GM19035 (cell line): Measurements from ENCODE around the gene THAP12.
A peak's percentile ranks its signal among the peaks of the same experiment; 100 is the strongest.
"Not testable (repeated sequence)": the region's sequence is repeated elsewhere in the genome, so short reads cannot be mapped to it uniquely, and the experiment has no call there.

Experiments used
- ATAC-seq: cut with Tn5 transposase; IDR thresholded peaks from one replicate; pipeline ENCODE4 v1.9.1; 2021; ENCODE audit not compliant: unreplicated experiment

THAP12 gene

GRCh38 chr11:76380977-76381719 is at the start of gene THAP12, which contains the start of gene GVQW3:
THAP12 (minus strand) TSS chr11:76381132; CDS start chr11:76380836, 296 bp downstream.
GVQW3 (plus strand) TSS chr11:76381323; CDS start chr11:76381829, 506 bp downstream.
- peak; percentile 78 for ATAC-seq

GRCh38 chr11:76426660-76427059 is 45.7 kb upstream of the THAP12 start:
- ATAC-seq, result no peak

DNA sequence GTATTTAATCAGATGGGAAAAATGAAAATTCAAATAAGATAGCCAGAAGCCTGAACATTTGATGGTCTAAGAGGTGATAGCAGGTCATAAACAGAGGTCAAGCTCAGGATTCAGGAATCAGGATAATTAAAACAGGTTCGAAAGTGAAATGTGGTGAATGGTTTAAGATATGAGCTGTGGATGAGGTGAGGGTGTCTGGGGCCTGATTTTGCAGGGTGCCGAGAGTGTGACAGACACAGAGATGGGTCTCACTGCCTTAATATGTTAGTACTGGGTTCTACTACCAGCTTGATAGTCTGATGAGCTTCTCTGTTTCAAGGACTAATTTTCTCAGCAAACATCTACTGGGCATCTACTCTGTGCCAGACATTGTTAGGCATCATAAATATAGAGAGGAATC is 44.0 kb upstream of the THAP12 start:
- no peak for ATAC-seq

GRCh38 chr11:76424379-76424778 is 43.4 kb upstream of the THAP12 start:
- no peak for ATAC-seq

DNA sequence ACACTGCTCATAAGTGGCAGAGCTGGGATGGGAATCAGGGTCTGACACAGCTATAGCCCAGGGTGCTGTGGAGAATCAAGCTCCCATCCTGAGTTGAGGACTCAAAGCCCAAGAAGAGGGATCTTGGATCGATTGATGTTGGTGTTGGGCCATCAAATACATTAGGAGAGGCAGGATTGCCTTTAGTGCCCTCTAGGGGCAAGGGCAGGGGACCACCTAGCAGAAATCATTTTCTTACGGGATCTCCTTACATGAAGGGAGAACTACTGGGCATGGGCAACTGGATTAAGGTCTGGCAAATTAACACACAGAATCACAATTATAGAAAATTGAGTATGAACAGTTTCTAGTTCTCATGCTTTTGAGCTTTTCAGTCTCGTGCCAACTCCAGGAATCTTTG is 39.0 kb upstream of the THAP12 start:
- ATAC-seq, result no peak

- no peak for ATAC-seq
Measured at GRCh38 chr11:76415073-76415472, 34.1 kb upstream of the THAP12 start.

- ATAC-seq, result no peak
Measured at GRCh38 chr11:76410851-76411357, 30.0 kb upstream of the THAP12 start.

DNA sequence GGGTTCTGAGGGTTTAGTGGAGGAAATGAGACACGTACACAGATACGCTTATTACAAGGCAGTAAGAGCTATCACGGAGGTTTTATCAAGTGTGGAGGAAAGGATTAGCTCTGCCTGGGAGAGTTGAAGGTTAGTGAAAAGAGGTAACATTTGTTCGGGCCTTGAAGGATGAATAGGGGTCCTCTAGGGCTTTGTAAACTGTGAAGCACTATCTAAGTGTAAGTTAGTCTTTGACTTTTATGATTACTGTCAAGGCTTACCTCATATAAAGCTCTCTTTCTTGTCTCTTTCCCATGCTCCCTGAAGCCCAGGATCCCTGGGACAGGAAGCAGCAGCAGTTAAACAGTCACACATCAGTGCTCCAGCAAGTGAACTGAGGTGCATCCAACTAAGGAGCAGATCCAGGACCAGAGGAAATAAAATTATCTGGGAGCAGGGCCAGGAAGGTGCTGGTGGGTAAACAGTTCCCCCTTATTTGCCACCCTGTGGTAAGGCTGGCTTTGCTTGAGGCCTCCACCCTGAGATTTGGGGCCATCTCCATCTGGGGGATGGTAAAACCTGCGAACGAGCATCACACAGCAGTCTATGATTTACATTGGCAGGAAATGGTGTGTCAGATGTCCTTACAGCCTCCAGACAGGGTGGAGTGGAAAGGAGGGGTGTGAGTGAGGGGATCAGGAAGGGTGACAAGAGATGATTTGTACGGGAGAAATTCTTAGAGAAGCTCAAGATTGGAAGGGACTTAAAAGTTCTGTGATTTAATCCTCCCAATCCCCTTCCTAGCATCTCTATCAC is 27.4 kb upstream of the THAP12 start:
- no peak for ATAC-seq

- ATAC-seq, result no peak
Measured at GRCh38 chr11:76406359-76406758, 25.4 kb upstream of the THAP12 start.

DNA sequence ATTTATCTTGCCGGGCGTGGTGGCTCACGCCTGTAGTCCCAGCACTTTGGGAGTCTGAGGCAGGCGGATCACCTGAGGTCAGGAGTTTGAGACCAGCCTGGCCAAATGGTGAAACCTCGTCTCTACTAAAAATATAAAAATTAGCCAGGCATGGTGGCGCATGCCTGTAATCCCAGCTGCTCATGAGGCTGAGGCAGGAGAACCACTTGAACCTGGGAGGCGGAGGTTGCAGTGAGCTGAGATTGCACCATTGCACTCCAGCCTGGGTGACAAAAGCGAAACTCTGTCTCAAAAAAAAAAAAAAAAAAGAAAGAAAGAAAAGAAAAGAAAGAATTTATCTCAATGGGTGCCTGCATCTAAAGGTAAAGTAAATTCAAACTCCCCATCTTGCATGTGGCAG is 20.6 kb upstream of the THAP12 start:
- ATAC-seq, result not testable (repeated sequence)

- no peak for ATAC-seq
Measured at GRCh38 chr11:76400967-76401366, 20.0 kb upstream of the THAP12 start.

- no peak for ATAC-seq
Measured at GRCh38 chr11:76397383-76397782, 16.5 kb upstream of the THAP12 start.

- no peak for ATAC-seq
Measured at GRCh38 chr11:76395296-76395695, 14.4 kb upstream of the THAP12 start.

GRCh38 chr11:76394411-76394810 is 13.5 kb upstream of the THAP12 start:
- ATAC-seq, result no peak

DNA sequence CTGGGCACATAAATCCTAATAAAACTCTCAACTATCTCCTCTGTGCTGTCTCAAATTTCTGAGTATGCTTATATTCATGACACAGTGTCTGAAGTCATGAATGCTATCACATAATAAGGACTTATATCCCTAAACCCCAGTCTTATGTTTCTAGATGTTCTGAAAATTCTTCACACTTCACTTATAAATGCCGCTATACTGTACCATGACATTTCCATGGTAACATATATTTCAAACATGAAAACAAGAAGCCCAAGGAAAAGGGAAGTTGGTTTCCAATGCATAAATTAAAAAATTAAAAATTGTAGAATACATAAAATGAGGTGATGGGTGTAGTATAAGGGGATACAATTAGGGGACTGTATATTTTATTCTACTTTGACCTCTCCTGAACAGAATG is 11.9 kb upstream of the THAP12 start:
- no peak for ATAC-seq

DNA sequence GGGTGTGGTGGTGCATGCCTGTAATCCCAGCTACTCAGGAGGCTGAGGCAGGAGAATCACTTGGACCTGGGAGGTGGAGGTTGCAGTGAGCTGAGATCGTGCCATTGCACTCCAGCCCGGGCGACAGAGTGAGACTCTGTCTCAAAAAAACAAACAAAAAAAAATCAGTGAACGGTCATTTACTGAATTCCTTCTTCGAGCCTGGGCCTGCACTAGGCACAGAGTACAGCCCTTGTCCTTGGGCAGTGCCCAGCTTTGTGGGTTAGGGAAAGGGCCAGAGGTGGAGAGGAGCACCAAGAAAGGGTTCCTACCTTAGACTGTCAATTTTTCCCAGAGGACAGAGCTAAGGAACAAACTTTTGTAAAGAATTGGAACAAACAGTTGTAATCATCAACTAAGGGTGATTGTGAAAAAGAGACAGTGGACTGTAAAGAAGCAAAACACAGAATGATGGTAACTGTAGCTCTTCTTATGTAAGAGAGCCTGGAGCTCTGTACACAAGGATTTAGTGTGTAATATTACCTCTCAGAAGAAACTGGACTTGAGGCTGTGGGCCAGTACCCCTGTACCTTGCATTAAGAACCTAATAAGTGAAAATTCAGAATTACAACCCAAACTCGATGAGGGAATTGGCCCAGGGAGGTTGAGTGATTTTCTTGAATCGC is 11.0 kb upstream of the THAP12 start:
- no peak for ATAC-seq

DNA sequence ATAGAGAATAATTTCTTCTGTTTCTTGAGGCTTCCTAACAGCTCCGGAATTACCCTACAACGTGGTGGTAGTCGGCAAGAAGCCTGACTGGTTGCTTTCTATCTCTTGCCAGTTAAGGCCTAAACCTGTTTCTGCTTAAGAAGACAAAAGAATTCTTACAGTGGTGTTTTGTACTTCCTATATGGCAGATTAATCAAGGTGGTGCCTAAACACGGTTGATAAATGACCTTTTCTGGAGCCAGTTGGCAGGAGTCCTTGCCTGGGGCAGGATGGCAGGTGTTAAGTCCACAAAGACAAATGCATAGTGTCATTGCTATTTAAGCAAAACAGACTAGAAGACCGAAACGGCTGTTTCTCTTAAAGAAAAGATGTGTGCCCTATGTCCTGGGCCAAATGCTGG is 10.1 kb upstream of the THAP12 start:
- ATAC-seq, result no peak

DNA sequence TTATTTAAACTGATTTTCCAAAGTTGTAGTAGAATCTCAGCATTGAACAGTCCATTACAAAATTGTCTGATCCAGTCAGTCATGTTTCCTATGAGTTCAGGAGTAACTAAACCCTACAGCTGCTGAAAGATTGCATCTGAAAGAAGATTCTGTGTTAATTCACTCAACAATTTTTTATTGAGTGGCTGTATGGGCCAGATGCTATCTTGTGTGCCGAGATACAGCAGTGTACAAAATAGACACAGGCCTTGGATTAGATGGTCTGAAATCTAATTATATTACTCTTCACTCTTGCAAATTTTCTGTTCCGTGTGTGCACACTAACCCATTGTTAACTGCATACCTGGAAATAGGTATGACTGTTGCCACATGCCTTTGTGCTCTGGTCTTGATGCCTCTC is 7.5 kb upstream of the THAP12 start:
- ATAC-seq, result no peak

DNA sequence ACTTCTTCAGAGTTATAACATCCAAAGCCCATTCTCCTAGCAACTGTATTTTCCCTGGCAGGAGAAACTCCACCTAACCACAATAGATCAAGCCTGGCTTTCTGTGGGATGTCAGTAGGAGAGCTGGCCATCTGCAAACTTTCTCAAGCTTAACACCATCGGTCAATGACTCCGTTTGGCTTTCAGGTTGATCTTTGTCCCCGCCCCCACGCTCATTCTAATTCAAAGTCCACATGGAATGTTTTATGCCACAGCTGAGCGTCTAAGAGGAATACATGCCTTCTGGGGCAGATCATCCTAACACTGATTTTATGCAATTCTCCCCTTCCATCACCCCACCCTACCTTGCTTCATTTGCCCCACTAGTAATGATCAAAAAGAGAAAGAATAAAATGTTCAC is 5.0 kb upstream of the THAP12 start:
- no peak for ATAC-seq

DNA sequence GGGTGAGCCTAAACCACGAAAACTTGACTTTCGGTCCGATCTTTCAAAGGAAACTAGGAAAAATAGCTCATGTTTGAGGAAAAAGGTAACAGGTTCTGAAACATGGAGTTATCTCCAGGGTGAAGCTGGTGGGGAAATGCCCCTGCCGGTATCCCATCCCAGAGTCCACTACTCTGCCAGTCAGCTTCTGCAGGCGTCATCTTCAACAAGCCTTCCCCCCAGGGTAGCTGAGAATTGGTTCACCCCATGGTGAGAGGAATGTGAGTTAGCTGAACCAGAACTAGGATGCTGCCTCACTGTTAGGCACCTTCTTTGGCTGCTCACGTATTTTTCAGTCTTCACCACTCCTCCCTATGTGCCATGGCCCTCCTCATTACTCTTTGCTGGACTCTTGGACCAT is 1.3 kb upstream of the THAP12 start:
- no peak for ATAC-seq

DNA sequence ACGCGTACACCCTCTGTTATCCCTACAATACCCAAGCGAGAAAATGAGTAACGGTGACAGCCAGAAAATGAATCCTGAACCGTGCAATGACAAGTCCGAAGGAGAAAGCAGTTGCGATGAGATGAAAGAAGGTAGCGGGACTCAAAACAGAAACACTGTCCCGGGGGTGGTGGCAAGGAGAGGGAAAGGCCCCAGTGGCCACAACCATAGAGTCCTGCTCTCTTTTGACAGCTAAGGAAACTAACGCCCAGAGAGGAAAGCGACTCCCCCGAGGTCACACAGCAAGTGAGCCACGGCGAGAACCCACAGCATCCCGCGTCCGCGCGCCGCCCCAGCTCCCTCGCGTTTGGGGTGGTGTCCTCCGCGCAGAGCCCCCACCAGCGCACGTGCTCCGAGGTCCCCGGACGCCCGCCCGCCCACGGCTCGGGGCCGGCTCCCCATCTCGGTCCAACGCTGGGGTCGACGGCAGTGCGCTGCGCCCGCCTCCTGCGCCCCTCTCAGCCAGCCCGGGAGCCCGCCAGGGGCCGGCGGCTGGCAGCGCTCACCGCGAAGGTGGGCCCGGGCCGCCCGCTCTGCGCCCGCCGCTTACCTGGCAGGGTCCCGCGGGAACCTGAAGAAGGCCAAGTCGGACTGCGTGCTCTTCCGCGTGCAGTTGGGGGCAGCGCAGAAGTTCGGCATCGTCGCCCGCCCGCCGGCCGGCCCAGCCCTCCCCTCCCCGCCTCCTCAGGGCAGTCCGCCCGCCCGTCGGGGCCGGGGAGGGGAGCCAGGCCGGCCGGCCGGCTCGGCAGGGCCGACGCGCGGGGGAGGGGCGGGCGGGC is 564 bp downstream of the THAP12 start:
- no peak for ATAC-seq
